Head of caudate nucleus (tissue), 42 donors: Measurements from ENCODE around the gene AKAP13.
A peak's percentile ranks its signal among the peaks of the same experiment; 100 is the strongest.
"Not testable (repeated sequence)": the region's sequence is repeated elsewhere in the genome, so short reads cannot be mapped to it uniquely, and the experiment has no call there.

Experiments used
- DNase-seq, 42 donors: peaks; one replicate each; pipeline versions ENCODE4 v3.0.0 to v3.0.0-alpha.2; 2020 to 2021; ENCODE audit warnings: mixed read lengths in 7 of 42
- intact Hi-C: fragments of 100-400 bp; cut with DNase I; formaldehyde crosslinking; loops from one replicate; pipeline ENCODE4 v1.15.0; 2022

The AKAP13 gene

DNA sequence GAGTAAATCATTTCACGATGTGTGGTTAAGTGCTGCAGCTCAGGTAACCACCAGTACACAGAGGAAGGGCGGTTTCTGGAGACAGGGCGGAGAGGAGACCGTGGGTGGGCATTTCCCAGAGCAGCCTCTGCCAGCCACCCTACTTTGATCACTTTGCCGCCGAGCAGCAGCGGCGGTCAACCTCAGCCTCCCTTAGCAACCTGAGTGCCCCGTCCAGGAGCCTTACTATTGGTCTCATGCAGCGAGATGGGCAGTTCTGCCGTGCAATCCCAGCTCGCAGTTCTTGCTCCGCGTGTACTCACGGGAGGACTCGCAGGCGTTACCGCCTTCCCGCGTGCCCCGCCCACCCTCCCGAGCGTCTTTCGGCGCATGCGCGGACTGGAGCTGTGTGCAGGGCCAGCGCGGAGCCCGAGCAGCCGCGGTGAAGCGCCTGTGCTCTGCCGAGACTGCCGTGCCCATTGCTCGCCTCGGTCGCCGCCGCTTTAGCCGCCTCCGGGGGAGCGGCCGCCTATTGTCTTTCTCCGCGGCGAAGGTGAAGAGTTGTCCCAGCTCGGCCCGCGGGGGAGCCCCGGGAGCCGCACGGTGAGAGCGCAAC is at the start of gene AKAP13:
AKAP13 (plus strand) TSS at position 387 of the 595 bp plus-strand sequence. CDS start 105,118 bp downstream, outside the sequence.
- intact Hi-C loops: no loop called here
- DNase-seq: peak; percentile 73 to 96 (median 91)

DNA sequence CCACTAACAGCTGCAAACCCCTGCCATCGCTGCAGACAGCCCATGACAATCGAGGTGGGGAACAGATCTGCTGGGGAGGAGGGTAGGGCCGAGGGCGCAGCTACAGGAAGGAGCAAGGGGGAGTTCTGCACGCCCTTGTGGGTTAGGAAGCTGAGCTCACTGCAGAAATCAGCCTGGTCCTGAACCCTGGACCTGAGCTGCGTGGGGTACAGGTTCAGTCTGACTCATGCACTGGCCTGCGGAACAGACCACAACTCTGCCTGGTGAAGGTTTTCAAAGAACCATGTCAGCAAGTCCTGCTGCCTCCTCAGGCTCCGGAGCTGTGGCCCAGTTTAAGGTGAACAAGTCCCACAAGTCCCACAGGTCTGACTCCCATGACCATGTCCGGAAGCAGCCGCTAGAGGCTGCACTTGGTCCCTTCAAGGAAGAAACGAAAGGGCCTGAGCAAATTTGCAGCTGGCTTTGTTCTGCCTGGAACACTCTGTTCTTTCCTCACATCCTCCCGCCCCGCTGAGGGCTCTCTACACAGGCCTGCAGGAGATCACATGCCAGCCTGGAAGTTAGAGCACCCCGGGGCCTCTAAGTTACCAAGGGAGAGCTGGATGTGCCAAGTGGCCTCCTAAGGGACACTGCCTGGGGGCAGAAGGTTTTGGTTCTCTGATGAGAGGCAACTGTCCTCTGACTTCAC is 49.4 kb upstream of the AKAP13 start:
- intact Hi-C loops: no loop called here
- peak in 41 of 42 donors; percentile 12 to 74 (median 43) for DNase-seq

GRCh38 chr15:85331655-85332285 is 48.6 kb upstream of the AKAP13 start:
- intact Hi-C loops: no loop called here
- no peak for DNase-seq

DNA sequence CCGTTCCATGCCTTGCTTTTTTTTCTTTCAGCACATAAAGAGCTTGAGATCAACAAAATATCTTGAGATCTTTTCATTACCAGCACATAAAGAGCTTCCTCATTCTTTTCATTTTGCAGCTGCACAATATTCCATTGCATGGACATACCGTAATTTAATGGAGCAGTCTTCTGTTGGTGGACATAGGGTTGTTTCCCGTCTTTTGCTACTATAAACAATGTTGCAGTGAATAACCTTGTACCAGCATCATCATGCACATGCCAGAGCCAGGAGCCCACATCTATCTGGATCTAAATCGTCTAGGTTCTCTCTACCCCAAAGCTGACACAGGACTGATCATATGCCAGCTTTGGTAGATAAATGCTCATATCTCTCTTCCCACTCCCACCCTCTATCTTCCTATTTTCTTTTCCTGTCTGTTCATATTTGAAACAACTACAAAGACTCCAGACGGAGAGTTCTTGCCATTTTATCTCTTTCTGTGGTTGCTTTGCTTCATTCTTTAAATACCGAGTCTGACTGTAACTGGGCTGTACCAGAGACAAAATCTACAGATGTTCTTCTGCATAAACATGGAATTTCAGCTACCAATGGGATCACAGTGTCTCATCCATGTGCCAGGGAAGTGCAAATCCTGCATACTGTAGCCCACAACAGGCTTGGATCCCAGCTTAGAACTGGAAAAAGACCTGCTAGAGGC is 47.1 kb upstream of the AKAP13 start:
- intact Hi-C loops: no loop called here
- DNase-seq: no peak

DNA sequence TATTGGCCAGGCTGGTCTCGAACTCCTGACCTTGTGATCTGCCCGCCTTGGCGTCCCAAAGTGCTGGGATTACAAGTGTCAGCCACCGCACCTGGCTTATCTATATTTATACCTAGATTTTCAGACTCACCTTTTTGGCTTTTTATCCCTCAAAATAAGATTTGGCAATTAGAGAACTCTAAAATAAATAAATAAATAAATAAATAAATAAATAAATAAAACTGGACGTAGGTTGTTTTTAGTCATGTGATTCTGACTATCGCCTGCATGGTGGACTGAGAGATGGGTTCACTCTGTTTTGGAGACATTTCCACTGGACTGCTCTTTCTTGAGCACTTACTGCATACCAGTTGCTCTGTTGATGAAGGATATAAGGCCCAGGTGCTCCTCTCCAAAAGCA is 46.2 kb upstream of the AKAP13 start:
- intact Hi-C loops: no loop called here
- DNase-seq: no peak

DNA sequence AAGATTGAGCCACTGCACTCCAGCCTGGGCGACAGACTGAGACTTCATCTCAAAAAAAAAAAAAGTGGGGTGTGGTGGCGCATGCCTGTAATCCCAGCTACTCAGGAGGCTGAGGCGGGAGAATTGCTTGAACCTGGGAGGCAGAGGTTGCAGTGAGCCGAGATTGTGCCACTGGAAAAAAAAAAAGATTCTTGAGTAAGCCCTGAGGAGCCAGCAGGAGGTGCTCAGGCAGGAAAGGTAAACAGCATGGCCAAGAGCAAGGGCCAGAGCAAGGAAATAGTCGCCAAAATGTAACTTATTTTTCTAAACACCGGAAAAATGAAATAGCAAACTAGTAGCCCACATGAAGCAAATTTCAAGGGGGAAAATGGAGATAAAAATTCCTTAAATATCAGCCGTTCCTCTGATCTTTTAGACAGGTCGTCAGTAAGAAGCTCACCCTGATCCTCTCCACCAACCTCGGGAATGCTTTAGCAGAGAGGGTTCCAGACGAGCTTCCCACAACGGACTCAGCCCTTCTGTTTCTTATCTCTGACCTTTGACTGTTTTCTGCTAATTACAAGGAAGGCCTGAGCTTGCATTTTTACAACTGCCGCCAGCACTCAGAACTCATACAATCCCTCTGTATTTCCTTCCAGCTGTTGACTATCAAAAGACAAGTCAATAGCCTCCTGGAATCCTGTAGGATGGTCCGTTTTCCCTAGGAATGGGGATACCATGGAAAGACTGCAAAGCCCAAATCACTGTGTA is 45.0 kb upstream of the AKAP13 start:
- intact Hi-C loops: no loop called here
- no peak for DNase-seq

DNA sequence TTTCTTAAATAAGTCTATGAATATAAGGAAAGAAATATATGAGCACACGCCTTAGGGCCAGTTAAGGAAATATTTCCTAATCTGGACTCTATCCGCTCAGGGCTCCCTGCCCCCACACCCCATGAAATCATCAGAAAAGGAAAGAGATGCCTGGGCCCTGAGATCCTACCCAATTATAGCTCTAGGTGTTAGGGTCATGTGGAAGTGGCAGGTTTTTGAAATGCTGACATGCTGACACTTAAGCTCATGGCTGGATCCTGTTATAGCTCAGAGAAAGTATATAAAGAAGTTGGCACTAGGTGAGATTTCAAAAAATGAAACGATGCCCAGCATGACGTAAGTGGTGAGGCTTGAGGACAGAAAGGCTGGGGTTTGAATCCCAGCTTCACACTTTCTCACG is 43.5 kb upstream of the AKAP13 start:
- intact Hi-C loops: no loop called here
- no peak for DNase-seq

DNA sequence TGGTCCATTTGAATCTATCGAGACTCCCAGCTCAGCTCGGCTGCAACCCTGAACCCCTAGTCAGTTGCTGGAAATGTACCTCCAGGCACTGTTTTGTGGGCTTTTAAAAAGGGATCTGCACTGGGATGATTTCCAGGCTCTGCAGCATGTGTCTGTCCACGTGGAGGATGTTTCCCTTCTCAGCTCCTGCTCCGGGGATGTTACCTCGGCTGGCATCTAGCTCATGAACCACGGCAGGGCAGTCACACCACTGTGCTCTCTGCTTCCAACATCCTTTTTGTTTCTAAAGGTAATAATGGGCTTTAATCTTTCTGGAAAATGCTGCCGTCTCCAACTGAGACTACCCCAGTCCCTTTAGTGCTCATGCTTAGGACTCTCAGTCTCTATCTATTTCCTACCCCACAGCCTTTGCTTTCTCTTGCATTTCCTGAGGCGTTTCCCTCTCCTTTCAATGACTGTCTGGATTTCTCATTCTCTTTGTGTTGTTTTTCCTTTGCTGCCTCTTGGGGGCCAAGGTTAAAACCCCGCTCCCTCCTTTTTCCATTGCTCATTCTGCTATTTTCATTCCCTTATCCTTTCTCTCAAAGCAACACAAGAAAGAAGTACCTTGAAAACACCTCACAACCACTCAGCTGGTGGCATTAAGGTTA is 42.9 kb upstream of the AKAP13 start:
- intact Hi-C loops: no loop called here
- no peak for DNase-seq

GRCh38 chr15:85340321-85340665 is 40.1 kb upstream of the AKAP13 start:
- no peak for DNase-seq
- intact Hi-C loops: no loop called here

GRCh38 chr15:85340852-85341251 is 39.6 kb upstream of the AKAP13 start:
- intact Hi-C loops: no loop called here

GRCh38 chr15:85342163-85342562 is 38.2 kb upstream of the AKAP13 start:
- intact Hi-C loops, DNase-seq: not testable (repeated sequence)

More at GRCh38 chr15:85340852-85341251, 39.6 kb upstream of the AKAP13 start:
- no peak for DNase-seq

DNA sequence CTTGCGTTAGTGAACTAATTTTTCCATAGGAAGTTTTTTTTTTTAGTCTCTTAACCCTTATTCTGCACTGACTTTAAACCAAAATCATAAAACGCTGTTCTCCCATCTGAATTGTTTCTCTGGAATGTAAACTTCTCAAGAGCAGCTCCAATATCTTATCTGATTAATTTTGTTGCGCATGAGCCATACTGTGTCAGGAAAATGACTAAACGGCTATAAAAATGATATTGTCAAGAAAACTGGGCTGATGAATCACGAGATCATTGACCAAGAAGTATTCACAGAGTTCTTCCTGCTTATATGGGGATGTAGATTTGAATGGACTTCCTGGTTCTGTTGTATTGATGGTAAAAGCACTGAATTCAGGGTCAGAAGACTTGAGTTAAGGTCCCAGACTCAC is 37.0 kb upstream of the AKAP13 start:
- intact Hi-C loops, DNase-seq: not testable (repeated sequence)

DNA sequence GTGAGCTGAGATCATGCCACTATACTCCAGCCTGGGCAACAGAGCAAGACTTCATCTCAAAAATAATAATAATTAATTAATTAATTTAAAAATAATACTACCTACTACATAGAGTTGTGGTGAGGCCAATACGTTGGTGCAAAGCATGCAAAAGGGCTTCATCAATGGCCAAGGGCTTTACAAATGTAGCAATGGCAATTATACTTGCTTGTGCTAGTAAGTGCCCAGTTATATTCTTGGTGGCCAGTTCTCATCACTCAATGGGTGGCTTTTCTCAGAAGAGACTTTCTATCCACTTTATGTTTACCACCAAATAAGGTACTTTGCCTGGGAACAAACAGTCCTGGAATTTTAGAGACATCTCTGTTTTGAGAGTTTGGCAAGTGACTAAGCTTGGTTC is 36.2 kb upstream of the AKAP13 start:
- DNase-seq, intact Hi-C loops: not testable (repeated sequence)

DNA sequence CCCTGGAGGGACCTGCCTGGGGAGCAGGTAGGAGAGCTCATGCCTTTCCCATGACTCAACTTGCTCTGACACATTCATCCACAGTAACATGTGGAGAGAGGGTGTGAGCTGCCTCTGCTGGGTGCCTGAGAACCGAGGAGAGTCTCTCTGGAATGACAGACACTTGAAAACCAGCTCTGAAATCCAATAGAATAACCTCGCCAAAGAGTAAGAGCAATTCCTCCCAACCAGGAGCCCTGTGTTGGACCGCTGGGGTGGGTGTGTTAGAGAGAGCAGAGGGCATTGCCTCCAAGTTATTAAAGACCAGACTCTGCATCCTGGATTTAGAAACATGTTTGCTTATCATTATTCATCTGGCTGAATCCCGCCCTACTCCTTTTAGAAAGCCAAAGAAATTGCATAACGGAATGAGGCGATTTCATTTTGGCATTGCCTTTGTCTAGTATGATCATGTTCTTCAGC is 35.7 kb upstream of the AKAP13 start:
- intact Hi-C loops, DNase-seq: not testable (repeated sequence)

DNA sequence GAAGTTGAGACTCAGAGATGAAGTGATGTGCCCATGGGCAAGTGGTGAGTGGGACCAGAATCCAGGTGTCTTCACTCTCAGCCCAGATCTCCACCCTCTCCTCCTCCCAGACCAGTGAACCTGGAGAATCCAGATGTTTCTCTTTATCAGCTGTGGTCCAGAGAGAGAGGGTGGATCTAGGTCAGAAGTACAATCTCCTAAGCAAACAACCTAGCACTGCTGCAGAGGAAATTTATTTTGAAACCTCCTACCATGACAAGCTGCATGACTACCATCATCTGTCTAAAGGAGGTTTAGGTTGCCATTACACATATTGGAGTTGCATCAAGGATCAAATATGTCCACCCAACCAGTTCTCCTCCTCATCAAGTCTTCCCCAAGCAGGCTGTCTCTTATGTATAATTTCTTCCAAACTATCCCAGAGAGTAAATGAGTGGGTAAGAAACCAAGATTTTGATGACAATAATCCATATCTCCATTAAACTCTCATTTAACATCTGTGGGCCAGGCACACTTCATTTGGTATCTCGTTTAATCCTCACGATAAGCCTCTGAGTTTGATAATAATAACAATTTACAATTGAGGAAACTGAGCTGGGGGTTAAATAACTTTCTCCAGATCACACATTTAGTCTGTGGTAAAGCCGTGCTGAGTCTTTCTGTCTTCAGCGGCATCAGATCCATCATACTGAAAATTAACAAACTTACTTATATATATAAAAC is 35.0 kb upstream of the AKAP13 start:
- intact Hi-C loops, DNase-seq: not testable (repeated sequence)

- intact Hi-C loops, DNase-seq: not testable (repeated sequence)
These were observed 33.8 kb upstream of the AKAP13 start for GRCh38 chr15:85346462-85347084.

- DNase-seq, intact Hi-C loops: not testable (repeated sequence)
These were observed 32.9 kb upstream of the AKAP13 start for GRCh38 chr15:85347264-85348047.
